PC-9 (cell line): Measurements from ENCODE around the gene MAN2C1.

ENCODE experiments used
- CTCF ChIP-seq: fragments of 200-600 bp; sonication (generic); conservative IDR thresholded peaks from 2 replicates; pipeline ENCODE4 v1.6.1; 2017; ENCODE audit warnings: mixed run types, antibody characterized with exemption, mild to moderate bottlenecking, moderate library complexity
- EZH2 ChIP-seq: fragments of 200-600 bp; sonication (generic); IDR thresholded peaks from 2 replicates; pipeline ENCODE4 v1.8.0; 2017; ENCODE audit warnings: antibody characterized with exemption, low read depth

DNA sequence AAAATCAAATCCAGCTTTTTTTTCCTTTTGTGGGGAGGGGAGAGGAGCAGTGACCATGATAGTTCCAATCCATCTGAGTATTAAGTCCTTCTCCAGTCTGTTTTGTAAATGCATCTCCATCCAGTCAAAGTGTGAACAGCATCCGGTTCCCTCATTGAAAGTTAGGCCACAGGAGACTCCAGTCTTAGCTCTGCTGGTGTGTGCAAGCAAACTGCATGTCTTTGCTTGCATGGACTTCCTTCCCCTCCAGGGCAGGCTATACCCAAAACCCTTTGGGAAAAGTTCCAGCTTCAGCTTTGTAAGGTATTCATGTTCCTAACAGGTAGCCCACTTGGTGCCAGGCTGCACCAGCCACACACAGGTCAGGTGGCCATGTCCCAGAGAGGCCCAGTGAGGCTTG, 3.1 kb upstream of the MAN2C1 start:
- TF ChIP-seq CTCF (no peak), EZH2 (no peak)
